VCaP (cell line): Measurements from ENCODE around the gene WWC2.

ENCODE experiments used
- H3K27ac ChIP-seq: fragments of 450-650 bp; 2 replicates; pipeline ENCODE4 v1.5.1; 2017
- TF ChIP-seq, protein P1 (sequence below): fragments of 450-650 bp; conservative IDR thresholded peaks from 2 replicates; pipeline ENCODE4 v1.5.1; 2017; ENCODE audit warnings: mild to moderate bottlenecking, moderate library complexity

WWC2 gene

DNA sequence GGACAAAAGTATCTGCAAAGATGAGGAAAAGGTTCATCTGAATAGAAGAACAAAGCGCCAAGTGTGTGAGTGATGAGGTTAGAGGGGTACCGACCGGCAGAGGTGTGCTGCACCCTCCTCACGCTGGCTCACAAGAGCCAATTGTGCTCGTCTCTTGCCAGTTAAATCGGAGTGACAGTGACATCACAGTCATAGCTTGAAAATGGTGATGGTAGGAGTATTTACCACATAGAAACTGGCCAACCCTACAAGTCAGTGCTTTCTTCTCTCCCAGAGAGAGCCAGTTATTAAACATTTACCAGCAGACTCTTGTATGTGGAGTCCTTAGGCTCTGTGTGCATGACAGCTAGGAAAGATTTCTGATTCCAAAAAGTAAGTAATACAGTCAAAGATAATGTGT, 188.6 kb downstream of the WWC2 start:
- TF ChIP-seq, protein P1, sequence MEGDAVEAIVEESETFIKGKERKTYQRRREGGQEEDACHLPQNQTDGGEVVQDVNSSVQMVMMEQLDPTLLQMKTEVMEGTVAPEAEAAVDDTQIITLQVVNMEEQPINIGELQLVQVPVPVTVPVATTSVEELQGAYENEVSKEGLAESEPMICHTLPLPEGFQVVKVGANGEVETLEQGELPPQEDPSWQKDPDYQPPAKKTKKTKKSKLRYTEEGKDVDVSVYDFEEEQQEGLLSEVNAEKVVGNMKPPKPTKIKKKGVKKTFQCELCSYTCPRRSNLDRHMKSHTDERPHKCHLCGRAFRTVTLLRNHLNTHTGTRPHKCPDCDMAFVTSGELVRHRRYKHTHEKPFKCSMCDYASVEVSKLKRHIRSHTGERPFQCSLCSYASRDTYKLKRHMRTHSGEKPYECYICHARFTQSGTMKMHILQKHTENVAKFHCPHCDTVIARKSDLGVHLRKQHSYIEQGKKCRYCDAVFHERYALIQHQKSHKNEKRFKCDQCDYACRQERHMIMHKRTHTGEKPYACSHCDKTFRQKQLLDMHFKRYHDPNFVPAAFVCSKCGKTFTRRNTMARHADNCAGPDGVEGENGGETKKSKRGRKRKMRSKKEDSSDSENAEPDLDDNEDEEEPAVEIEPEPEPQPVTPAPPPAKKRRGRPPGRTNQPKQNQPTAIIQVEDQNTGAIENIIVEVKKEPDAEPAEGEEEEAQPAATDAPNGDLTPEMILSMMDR, result no peak
- H3K27ac ChIP-seq, result no peak overlapping the region

DNA sequence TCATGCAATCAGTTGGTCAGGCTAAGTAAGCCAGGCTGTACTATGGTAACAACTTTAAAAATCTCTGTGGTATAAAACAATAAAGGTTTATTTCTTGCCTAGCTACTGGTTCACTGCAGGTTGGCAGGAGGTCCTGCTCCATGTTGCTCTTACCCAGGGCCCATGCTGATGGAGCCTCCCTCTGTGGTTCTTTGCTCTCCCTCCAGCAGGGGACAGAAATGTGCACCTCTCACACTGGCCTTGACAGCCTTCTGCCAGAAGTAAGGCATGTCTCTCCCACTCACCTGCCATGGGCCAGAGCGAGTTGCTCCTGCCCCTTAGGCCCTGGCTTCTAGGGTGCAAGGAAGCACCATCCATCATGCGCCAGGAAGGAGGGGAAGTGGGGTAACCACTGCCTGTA, 189.9 kb downstream of the WWC2 start:
- no peak overlapping the region for H3K27ac ChIP-seq
- TF ChIP-seq, protein P1, result no peak

DNA sequence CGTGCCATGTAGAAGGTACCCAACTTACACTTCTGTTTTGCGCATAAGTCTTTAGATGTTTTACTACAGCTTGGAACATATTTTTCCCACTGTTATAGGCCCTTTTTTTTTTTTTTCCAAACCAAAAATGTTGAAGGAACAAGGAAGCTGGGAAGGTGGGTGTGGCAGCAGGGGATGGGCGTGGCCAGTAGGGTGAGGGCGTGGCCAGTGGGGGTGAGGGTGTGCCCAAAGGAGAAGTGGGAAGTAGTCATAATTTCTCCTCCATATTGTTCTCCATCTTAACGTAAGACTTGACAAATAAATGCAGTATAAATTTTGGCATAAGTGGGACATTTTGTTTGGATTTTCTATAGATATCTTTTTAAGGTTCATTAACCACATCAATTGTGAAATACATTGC, 190.6 kb downstream of the WWC2 start:
- TF ChIP-seq, protein P1, result no peak
- no peak overlapping the region for H3K27ac ChIP-seq

DNA sequence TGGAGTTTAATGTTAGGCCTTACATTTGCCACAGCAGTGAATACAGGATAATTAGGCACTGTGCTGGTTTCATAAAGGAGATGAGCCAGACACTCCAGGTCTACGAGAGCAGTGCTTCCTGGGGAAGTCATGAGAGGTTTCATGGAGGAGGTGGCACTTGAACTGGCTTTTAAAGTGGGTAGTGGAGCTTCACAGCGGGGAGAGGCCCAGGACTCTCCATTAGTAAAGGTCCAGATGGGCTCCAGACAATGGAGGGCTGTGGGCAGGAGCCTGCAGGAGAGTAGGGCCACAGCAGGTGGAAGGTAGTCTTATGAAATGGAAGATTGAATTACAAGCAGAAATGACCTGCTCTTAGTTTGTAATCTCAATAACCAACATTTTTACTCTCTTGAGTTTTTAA, 192.0 kb downstream of the WWC2 start:
- TF ChIP-seq, protein P1, result no peak
- H3K27ac ChIP-seq, result no peak overlapping the region

DNA sequence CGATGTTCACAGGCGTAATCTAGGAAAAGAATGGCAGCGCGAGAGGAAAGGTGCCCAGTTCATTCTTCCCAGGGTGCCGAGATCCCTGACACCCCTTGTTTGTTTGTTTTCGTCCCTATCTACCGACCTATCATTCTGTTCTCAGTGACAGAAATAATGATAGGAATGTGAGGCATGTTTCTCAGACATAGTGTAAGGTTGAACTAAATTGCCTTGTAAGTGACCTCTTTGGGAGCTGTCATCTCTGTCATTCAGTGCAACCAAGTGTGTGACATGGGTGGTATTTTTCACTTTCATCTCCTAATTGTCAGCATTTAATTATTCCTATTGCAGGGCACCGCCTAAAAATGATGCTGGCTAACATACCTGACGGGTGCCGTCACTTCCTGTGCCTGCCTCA, 196.7 kb downstream of the WWC2 start:
- TF ChIP-seq, protein P1, result no peak
- H3K27ac ChIP-seq, result no peak overlapping the region

DNA sequence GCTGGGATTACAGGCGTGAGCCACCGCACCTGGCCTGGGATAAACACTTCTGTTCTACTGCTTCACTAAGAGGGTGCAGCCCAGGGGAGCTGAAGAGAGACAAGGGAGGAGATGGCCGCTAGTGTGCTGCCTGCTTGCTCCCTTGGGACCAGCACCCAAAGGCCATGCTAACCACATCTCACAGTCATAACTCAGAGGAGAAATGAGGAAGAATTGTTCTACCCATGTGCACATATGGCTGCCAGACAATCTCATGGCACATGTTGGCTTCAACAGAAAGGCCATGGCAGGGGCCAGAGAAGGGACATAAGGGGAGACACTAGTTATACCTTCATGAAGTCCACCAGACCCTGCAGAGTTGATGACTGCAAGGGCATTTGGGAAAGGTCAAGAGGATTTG, 198.6 kb downstream of the WWC2 start:
- TF ChIP-seq, protein P1, result no peak
- H3K27ac ChIP-seq, result no peak overlapping the region

DNA sequence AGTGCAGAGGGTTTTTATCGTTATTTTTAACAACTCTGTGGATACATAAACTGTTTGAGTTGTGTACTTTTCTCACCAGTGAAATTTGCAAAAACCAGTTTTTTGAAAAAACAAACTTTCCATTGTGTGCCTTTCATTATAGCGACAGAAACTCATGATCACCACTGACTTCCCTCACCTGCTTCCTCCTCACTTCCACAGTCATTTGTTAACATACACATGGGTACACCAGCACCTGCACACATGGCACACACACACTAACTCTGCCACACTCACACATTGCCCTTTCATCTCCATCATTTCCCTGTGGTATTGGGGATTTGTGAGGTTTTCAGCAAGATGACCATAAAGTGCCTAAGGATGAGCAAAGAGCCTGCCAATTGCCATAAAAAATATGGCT, 200.4 kb downstream of the WWC2 start:
- TF ChIP-seq, protein P1, result no peak
- no peak overlapping the region for H3K27ac ChIP-seq

DNA sequence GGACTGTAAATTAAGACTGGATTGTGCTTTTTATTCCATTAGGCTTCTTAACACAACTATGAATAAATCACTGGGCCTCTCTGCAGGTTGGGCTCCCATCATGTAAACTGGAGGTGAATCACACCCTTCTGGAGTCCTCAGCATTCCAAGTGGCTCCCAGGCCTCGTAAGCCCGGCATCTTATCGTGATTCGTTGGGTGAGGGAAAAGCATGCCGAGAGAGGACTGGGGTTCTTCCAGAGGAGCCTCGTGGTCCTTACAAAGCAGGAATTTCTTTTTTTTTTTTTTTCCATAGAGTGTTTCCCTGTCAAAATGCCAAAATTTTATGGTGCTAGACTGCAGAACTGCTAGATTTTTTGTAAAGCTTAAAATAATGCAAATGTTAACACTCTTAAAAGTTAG, 201.0 kb downstream of the WWC2 start:
- TF ChIP-seq, protein P1, result no peak
- H3K27ac ChIP-seq, result no peak overlapping the region
